GM13976 (cell line): ENCODE results near the gene ADIPOQ.
"Not testable (repeated sequence)": the region's sequence is repeated elsewhere in the genome, so short reads cannot be mapped to it uniquely, and the experiment has no call there.

ENCODE experiments used
- DNase-seq: peaks from one replicate; pipeline ENCODE4 v3.0.0; 2012; ENCODE audit warnings: low spot score
- CTCF ChIP-seq: IDR thresholded peaks from 2 replicates; pipeline ENCODE4 v1.5.1; 2012; ENCODE audit warnings: borderline replicate concordance, mild to moderate bottlenecking; ENCODE audit not compliant: insufficient read depth; ENCODE audit errors: extremely low read depth, missing control alignments, control extremely low read depth
- in situ Hi-C: fragments of 300-500 bp; cut with MboI; formaldehyde crosslinking; loops from one replicate; pipeline ENCODE4 v1.12.0; 2022; ENCODE audit warnings: low sequenced_read_pairs, mixed read lengths, inconsistent platforms; ENCODE audit not compliant: unreplicated experiment

Gene ADIPOQ

GRCh38 chr3:186870421-186871201 lies 28.1 kb downstream of the ADIPOQ start:
- in situ Hi-C loops = no loop called here
- TF ChIP-seq CTCF = no peak
- no peak for DNase-seq

- no peak for TF ChIP-seq CTCF
- no peak for DNase-seq
These were observed 29.0 kb downstream of the ADIPOQ start for GRCh38 chr3:186871403-186871924.

GRCh38 chr3:186873796-186874195 lies 31.3 kb downstream of the ADIPOQ start:
- DNase-seq, in situ Hi-C loops: not testable (repeated sequence)

More at GRCh38 chr3:186871403-186871924, 29.0 kb downstream of the ADIPOQ start:
- in situ Hi-C loops = no loop called here

GRCh38 chr3:186874216-186874615 lies 31.7 kb downstream of the ADIPOQ start:
- in situ Hi-C loops, DNase-seq: not testable (repeated sequence)

- DNase-seq, in situ Hi-C loops: not testable (repeated sequence)
These were observed 32.3 kb downstream of the ADIPOQ start for GRCh38 chr3:186874841-186875240.

- in situ Hi-C loops = no loop called here
These were observed 33.2 kb downstream of the ADIPOQ start for GRCh38 chr3:186875708-186876107.

GRCh38 chr3:186879781-186880180 lies 37.3 kb downstream of the ADIPOQ start:
- TF ChIP-seq CTCF = no peak
- DNase-seq = no peak
- in situ Hi-C loops = no loop called here

More at GRCh38 chr3:186875708-186876107, 33.2 kb downstream of the ADIPOQ start:
- no peak for DNase-seq
- TF ChIP-seq CTCF = no peak

- DNase-seq = no peak
- no peak for TF ChIP-seq CTCF
- in situ Hi-C loops = no loop called here
These were observed 37.9 kb downstream of the ADIPOQ start for GRCh38 chr3:186880406-186880805.
